A673 (cell line): Measurements from ENCODE around the gene ARID5B. TPM values are rescaled to one million over a fixed set of nuclear protein-coding genes. Genes with fewer than 3 reads are reported as not detected.
A peak's percentile ranks its signal among the peaks of the same experiment; 100 is the strongest.

ENCODE experiments used
- BruUV-seq: library from RNA; stranded (reverse); fragments of 400-500 nt; replicated peaks from 2 replicates; lab custom pipeline; 2021; lab: Mats Ljungman, UMichigan
- CTCF ChIA-PET: fragments of 300-600 bp; sonication (Branson Sonifier 250); formaldehyde crosslinking; loops from one replicate; lab custom pipeline; 2022; ENCODE audit warnings: antibody characterized with exemption; lab: Charles Lee
- POLR2A ChIA-PET: fragments of 300-600 bp; sonication (Branson Sonifier 250); formaldehyde crosslinking; loops from one replicate; lab custom pipeline; 2022; ENCODE audit warnings: antibody characterized with exemption; ENCODE audit not compliant: low non-redundant PET; lab: Charles Lee
- DNase-seq: peaks from one replicate; pipeline ENCODE4 v3.0.0-alpha.2; 2015; ENCODE audit warnings: low spot score
- H3K27ac ChIP-seq: fragments of 200-600 bp; sonication (generic); 2 replicates; pipeline ENCODE4 v1.5.1; 2016; ENCODE audit warnings: mixed run types, low read depth, mild to moderate bottlenecking, mixed read lengths, antibody characterized with exemption, low read length; ENCODE audit not compliant: poor library complexity, severe bottlenecking
- H3K27me3 ChIP-seq: fragments of 200-600 bp; sonication (generic); replicated peaks from 2 replicates; pipeline ENCODE4 v1.6.1; 2017; ENCODE audit warnings: mixed run types, low read depth, mild to moderate bottlenecking, mixed read lengths, antibody characterized with exemption, low read length; ENCODE audit not compliant: insufficient read depth, poor library complexity
- H3K36me3 ChIP-seq: fragments of 200-600 bp; sonication (generic); 2 replicates; pipeline ENCODE4 v1.6.1; 2016; ENCODE audit warnings: mixed run types, mild to moderate bottlenecking, mixed read lengths, antibody characterized with exemption, low read length; ENCODE audit not compliant: insufficient read depth, poor library complexity, severe bottlenecking
- H3K4me1 ChIP-seq: fragments of 200-600 bp; sonication (generic); 2 replicates; pipeline ENCODE4 v1.6.1; 2017; ENCODE audit warnings: mixed run types, mild to moderate bottlenecking, mixed read lengths, antibody characterized with exemption, low read length; ENCODE audit not compliant: insufficient read depth, poor library complexity, severe bottlenecking
- H3K4me3 ChIP-seq: fragments of 200-600 bp; sonication (generic); 2 replicates; pipeline ENCODE4 v1.5.1; 2016; ENCODE audit warnings: low read depth, mixed run types, mild to moderate bottlenecking, mixed read lengths, low read length; ENCODE audit not compliant: poor library complexity, severe bottlenecking
- H3K9me3 ChIP-seq: fragments of 200-600 bp; sonication (generic); 2 replicates; pipeline ENCODE4 v1.6.1; 2016; ENCODE audit warnings: mixed run types, low read depth, mild to moderate bottlenecking, mixed read lengths, antibody characterized with exemption, low read length; ENCODE audit not compliant: poor library complexity, severe bottlenecking
- EZH2 ChIP-seq: fragments of 200-600 bp; sonication (generic); IDR thresholded peaks from 2 replicates; pipeline ENCODE4 v1.6.1; 2017; ENCODE audit warnings: borderline replicate concordance, low read depth, mild to moderate bottlenecking, mixed read lengths, antibody characterized with exemption, low read length; ENCODE audit not compliant: poor library complexity, severe bottlenecking
- intact Hi-C: fragments of 100-400 bp; cut with micrococcal nuclease; formaldehyde crosslinking; loops from one replicate; pipeline ENCODE4 v1.10.0; 2022; ENCODE audit not compliant: unreplicated experiment
- total RNA-seq: library from RNA; stranded (reverse); gene quantifications from 2 replicates; pipeline ENCODE4 v1.2.3, GENCODE V29; 2021
- TF ChIP-seq, protein P1 (sequence below): fragments of 300-800, 200-600 bp; sonication (generic); conservative IDR thresholded peaks from 2 replicates; pipeline ENCODE4 v1.5.1; 2017; ENCODE audit warnings: low read depth, mild to moderate bottlenecking, antibody characterized with exemption, low read length, moderate library complexity, mixed read lengths

The ARID5B gene
- total RNA-seq, 1 experiment from 2014 or later = 29.0 TPM

DNA sequence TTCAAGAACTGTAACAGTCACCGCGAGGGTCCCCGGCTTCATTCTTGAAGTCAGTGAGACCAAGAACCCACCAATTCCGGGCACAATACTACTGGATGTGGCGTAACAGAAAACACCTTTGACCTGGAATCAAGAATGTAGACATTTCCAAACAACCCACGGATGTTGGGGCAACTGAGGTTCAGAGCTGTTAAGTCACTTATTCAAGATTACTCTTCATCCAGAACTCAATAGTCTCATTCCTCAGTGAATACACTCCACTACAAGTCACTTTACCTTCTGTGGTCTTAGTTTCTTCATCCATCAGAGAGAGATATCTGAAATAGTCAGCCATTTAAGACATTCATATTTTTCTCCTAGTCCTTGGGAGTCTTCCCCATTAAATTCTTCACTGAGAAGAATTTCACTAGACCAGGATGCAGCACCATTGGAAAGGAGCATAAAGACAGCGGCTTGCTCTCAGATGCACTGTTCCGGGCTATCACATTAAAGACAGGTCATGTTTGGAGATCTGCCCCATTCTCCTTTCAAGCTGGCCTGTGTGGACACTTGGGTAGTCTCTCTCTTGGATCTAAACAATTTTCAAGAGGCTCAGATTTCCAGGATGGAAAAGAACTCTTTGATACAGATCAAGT, 32.3 kb upstream of the ARID5B start:
- no TSS peak for BruUV-seq
- no peak for DNase-seq
- Histone ChIP-seq H3K9me3 (no peaks in the 10 kb centered on the region), H3K27ac (peak overlapping the region; percentile 56), H3K36me3 (no peaks in the 10 kb centered on the region), H3K4me1 (peaks cover 39% of the 10 kb centered on the region), H3K4me3 (no peak overlapping the region), H3K27me3 (no peaks in the 10 kb centered on the region)
- POLR2A ChIA-PET = no interaction called here
- CTCF ChIA-PET = no interaction called here
- intact Hi-C loops = no loop called here
- TF ChIP-seq, protein P1, sequence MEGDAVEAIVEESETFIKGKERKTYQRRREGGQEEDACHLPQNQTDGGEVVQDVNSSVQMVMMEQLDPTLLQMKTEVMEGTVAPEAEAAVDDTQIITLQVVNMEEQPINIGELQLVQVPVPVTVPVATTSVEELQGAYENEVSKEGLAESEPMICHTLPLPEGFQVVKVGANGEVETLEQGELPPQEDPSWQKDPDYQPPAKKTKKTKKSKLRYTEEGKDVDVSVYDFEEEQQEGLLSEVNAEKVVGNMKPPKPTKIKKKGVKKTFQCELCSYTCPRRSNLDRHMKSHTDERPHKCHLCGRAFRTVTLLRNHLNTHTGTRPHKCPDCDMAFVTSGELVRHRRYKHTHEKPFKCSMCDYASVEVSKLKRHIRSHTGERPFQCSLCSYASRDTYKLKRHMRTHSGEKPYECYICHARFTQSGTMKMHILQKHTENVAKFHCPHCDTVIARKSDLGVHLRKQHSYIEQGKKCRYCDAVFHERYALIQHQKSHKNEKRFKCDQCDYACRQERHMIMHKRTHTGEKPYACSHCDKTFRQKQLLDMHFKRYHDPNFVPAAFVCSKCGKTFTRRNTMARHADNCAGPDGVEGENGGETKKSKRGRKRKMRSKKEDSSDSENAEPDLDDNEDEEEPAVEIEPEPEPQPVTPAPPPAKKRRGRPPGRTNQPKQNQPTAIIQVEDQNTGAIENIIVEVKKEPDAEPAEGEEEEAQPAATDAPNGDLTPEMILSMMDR = no peak

DNA sequence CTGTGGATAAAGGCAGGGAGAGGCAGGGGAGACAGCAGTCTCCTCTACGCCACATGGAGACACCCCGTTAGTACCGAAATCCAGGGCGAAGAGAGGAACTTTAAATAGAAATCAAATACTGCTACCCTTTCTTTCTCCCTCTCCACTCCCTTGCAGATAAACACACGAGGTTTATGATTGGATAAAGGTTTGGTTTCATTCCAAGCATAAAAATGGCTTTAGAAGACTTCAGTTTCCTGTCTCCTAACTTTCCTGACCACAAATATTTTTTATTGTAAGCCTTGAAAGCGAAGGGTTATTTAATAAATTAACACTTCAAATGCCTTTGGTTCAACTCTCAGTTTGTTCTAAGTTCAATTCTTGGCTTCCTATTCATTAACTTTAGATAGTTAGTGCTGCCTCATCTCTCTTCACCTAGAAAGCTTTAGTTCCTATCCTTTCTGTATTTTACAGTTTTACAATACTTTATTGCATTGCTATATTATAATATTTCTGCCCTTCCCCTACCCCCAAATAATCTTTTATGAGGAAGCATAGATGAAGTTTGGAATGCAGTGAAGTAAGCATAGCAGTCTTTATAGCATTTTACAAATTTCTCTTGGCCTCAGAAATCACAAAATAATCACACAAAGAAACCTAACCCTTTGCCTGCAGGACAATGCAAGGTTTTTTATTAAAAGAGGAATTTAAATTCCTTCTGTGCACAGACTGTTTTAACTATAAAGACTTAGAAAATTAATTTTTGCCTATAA, 31.5 kb upstream of the ARID5B start:
- peaks cover 39% of the 10 kb centered on the region for H3K4me1 ChIP-seq
- ChIA-PET POLR2A (no interaction called here), CTCF (interaction anchor here (0.7 kb wide), 1 partner anchor 481 kb away, joined by 5 read pairs; no protein-coding TSS in a partner anchor)
- H3K27me3 ChIP-seq = no peaks in the 10 kb centered on the region
- TF ChIP-seq, protein P1 = no peak
- TF ChIP-seq EZH2 = no peak
- peak; percentile 89 for DNase-seq
- H3K27ac ChIP-seq = peak overlapping the region; percentile 56
- no peaks in the 10 kb centered on the region for H3K36me3 ChIP-seq
- H3K4me3 ChIP-seq = no peak overlapping the region
- intact Hi-C loops = no loop called here
- no peaks in the 10 kb centered on the region for H3K9me3 ChIP-seq
- BruUV-seq = no TSS peak

DNA sequence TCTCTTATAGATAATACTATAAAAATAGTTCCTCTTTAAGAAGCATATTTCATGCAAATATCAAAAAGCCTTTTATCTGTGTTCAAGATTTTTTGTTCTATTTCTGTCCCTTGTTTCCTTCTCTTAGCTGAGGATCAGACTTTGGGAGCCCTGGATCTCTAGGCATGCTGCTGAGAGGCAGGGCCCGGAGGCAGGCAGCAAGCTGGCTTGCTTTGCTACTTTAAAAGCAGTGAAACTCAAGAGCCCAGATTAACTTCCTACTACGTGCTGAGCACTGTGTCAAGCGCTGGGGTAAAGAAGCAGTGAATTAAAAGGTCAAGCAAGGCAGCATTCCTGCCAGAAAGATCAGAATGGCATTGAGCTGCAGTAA, 31.0 kb upstream of the ARID5B start:
- no peak overlapping the region for H3K4me3 ChIP-seq
- intact Hi-C loops = no loop called here
- DNase-seq = no peak
- H3K27ac ChIP-seq = peak overlapping the region; percentile 13
- no peaks in the 10 kb centered on the region for H3K36me3 ChIP-seq
- ChIA-PET POLR2A (interaction anchor here (0.6 kb wide), 2 partner anchors 33 to 408 kb away, joined by 3 to 4 read pairs; no protein-coding TSS in a partner anchor), CTCF (interaction anchor here (0.7 kb wide), 1 partner anchor 482 kb away, joined by 5 read pairs; no protein-coding TSS in a partner anchor)
- H3K27me3 ChIP-seq = no peaks in the 10 kb centered on the region
- no peaks in the 10 kb centered on the region for H3K9me3 ChIP-seq
- H3K4me1 ChIP-seq = peaks cover 39% of the 10 kb centered on the region
- no peak for TF ChIP-seq EZH2
- TF ChIP-seq, protein P1 = no peak
- BruUV-seq = no TSS peak
